ENCODE results near the gene FRMD3.

FRMD3 gene

GRCh38 chr9:83472221-83472665 is 66.0 kb downstream of the FRMD3 start:
- DNase-seq = no peak

- no peak for DNase-seq
Observed at GRCh38 chr9:83471241-83471640, 67.0 kb downstream of the FRMD3 start.

GRCh38 chr9:83469722-83470121 is 68.5 kb downstream of the FRMD3 start:
- no peak for DNase-seq

- DNase-seq = no peak
Observed at GRCh38 chr9:83468821-83469220, 69.4 kb downstream of the FRMD3 start.

- no peak for DNase-seq
Observed at GRCh38 chr9:83466877-83467276, 71.3 kb downstream of the FRMD3 start.

GRCh38 chr9:83466351-83466750 is 71.8 kb downstream of the FRMD3 start:
- no peak for DNase-seq

- DNase-seq = no peak
Observed at GRCh38 chr9:83459830-83460229, 78.4 kb downstream of the FRMD3 start.

- DNase-seq = no peak
Observed at GRCh38 chr9:83458530-83458929, 79.7 kb downstream of the FRMD3 start.

GRCh38 chr9:83457005-83457404 is 81.2 kb downstream of the FRMD3 start:
- DNase-seq = no peak

GRCh38 chr9:83456226-83456625 is 82.0 kb downstream of the FRMD3 start:
- no peak for DNase-seq

- DNase-seq = no peak
Observed at GRCh38 chr9:83454076-83454475, 84.1 kb downstream of the FRMD3 start.

- DNase-seq = no peak
Observed at GRCh38 chr9:83451308-83451707, 86.9 kb downstream of the FRMD3 start.

GRCh38 chr9:83449983-83450382 is 88.2 kb downstream of the FRMD3 start:
- no peak for DNase-seq

GRCh38 chr9:83449166-83449565 is 89.0 kb downstream of the FRMD3 start:
- no peak for DNase-seq

GRCh38 chr9:83448626-83449025 is 89.6 kb downstream of the FRMD3 start:
- DNase-seq = no peak

GRCh38 chr9:83447351-83447750 is 90.8 kb downstream of the FRMD3 start:
- no peak for DNase-seq

- DNase-seq = no peak
Observed at GRCh38 chr9:83445703-83446265, 92.4 kb downstream of the FRMD3 start.

- no peak for DNase-seq
Observed at GRCh38 chr9:83444110-83444509, 94.1 kb downstream of the FRMD3 start.

GRCh38 chr9:83441390-83441789 is 96.8 kb downstream of the FRMD3 start:
- DNase-seq = no peak

GRCh38 chr9:83440641-83441040 is 97.6 kb downstream of the FRMD3 start:
- no peak for DNase-seq

- DNase-seq = no peak
Observed at GRCh38 chr9:83435301-83435700, 102.9 kb downstream of the FRMD3 start.

- DNase-seq = no peak
Observed at GRCh38 chr9:83434254-83434653, 103.9 kb downstream of the FRMD3 start.

GRCh38 chr9:83433846-83434245 is 104.4 kb downstream of the FRMD3 start:
- DNase-seq = no peak

GRCh38 chr9:83432877-83433550 is 105.2 kb downstream of the FRMD3 start:
- DNase-seq = no peak

GRCh38 chr9:83432104-83432627 is 106.0 kb downstream of the FRMD3 start:
- no peak for DNase-seq
